NCI-H1417 (cell line): Measurements from ENCODE around the gene MSANTD1.
A peak's percentile ranks its signal among the peaks of the same experiment; 100 is the strongest.

Experiments
- DNase-seq, 3 experiments: peaks; one replicate each; lab custom pipeline; 2025; lab: John Stamatoyannopoulos, UW

MSANTD1 gene

DNA sequence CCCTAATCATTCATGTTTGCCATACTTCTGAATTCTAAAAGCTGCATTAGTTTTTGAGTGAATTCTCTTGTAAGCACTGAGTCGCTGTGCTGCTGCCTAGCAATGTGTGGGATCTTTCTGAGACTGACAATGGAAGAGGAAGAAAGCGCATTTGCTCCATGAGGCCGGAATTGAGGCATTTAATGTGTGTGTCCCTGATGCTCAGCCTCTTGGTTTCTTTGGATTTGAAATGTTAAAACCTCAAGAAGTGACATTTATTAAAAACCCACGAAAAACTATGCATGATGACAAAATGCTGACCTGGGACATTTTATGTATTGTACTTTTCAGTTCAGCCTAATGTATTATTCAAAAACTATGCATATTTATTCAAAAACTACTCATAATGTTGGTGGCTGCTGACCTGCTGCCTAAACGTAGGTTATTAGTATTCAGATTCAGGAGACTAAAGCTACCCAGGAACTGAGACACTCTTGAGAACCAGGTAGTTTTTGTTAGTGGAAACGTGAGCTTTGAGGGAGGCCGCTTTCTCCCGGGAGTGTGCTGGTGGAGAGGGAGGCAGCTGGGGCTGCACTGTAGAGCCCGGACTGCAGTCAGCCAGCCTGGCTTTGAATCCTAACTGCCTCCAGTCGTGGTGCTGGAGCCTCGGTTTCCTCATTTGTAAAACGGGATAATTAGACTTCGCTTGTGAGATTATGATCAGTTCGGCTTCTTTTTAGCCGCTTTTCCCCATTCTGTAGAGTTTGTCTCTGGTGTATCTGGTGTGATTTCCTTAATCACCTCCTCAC is 55.2 kb downstream of the MSANTD1 start:
- peak in 2 of 3 experiments; percentile 7 to 79 for DNase-seq

- peak in 2 of 3 experiments; percentile 29 to 72 for DNase-seq
Observed at GRCh38 chr4:3304831-3305609, 56.1 kb downstream of the MSANTD1 start.

GRCh38 chr4:3305610-3306371 is 56.8 kb downstream of the MSANTD1 start:
- peak in 2 of 3 experiments; percentile 42 to 82 for DNase-seq
